ENCODE measurements around the gene P2RX6. TPM values are rescaled to one million over a fixed set of nuclear protein-coding genes. Genes with fewer than 3 reads are reported as not detected.

Gene P2RX6
- total and polyA plus RNA-seq, 9 of the 15 experiments (the other 6 are each of a cell fraction or from before 2014, with no cell fraction given) = 0.01 to 3.9 (median 1.5) TPM; not detected in 1

DNA sequence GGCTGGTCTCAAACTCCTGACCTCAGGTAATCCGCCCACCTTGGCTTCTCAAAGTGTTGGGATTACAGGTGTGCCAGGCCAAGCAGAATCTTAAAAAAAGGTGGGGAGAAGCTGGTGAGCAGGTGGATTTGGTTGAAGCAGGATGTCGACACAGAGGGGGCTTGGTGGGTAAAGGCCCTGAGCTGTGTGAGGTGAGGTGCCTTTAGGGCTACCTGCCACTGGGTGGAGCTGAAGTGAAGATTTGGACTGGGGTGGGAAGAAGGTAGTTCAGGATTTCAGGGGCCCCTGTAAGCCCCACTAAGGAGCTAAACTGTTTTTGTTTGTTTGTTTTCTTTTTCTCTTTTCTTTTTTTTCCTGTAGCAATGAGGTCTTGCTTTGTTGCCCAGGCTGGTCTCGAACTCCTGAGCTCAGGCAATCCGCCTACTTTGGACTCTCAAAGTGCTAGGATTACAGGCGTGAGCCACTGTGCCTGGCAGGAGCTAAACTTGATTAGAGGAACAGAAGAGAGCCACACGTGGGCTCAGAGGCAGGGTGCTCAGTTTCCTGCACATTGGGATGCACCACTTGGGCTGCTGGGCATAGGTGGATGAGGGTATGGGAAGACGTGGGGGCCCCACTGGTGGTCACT is 6.0 kb downstream of the P2RX6 start (continued):
- TF ChIP-seq RERE (CRISPR knock-in tag; IDR thresholded peaks at IDR 0.05; ENCODE audit: borderline replicate concordance) = no peak
- peak; percentile 16; the same call in 1 of the 2 replicates for TF ChIP-seq RREB1 (CRISPR knock-in tag; IDR thresholded peaks at IDR 0.05)
- no peak for TF ChIP-seq CHD2 (IDR thresholded peaks at IDR 0.05; ENCODE audit: low read depth, low read length)
- TF ChIP-seq HBP1 (CRISPR knock-in tag; IDR thresholded peaks at IDR 0.05) = peak; percentile 9
- TF ChIP-seq SMAD4 (CRISPR knock-in tag; conservative IDR thresholded peaks at IDR 0.05) = 0 out of 2 replicates have a peak, but pooled peaks have one; percentile 20
- no peak for TF ChIP-seq ZNF780A (CRISPR knock-in tag; IDR thresholded peaks at IDR 0.05)
- TF ChIP-seq TEAD4 (IDR thresholded peaks at IDR 0.05; ENCODE audit: low read length) = no peak
- TF ChIP-seq TEAD4 (CRISPR knock-in tag; IDR thresholded peaks at IDR 0.05; ENCODE audit: borderline replicate concordance) = no peak
- no peak for TF ChIP-seq ZNF24 (IDR thresholded peaks at IDR 0.05)
- no peak for TF ChIP-seq POLR2A (conservative IDR thresholded peaks at IDR 0.05)
- TF ChIP-seq, protein P1, sequence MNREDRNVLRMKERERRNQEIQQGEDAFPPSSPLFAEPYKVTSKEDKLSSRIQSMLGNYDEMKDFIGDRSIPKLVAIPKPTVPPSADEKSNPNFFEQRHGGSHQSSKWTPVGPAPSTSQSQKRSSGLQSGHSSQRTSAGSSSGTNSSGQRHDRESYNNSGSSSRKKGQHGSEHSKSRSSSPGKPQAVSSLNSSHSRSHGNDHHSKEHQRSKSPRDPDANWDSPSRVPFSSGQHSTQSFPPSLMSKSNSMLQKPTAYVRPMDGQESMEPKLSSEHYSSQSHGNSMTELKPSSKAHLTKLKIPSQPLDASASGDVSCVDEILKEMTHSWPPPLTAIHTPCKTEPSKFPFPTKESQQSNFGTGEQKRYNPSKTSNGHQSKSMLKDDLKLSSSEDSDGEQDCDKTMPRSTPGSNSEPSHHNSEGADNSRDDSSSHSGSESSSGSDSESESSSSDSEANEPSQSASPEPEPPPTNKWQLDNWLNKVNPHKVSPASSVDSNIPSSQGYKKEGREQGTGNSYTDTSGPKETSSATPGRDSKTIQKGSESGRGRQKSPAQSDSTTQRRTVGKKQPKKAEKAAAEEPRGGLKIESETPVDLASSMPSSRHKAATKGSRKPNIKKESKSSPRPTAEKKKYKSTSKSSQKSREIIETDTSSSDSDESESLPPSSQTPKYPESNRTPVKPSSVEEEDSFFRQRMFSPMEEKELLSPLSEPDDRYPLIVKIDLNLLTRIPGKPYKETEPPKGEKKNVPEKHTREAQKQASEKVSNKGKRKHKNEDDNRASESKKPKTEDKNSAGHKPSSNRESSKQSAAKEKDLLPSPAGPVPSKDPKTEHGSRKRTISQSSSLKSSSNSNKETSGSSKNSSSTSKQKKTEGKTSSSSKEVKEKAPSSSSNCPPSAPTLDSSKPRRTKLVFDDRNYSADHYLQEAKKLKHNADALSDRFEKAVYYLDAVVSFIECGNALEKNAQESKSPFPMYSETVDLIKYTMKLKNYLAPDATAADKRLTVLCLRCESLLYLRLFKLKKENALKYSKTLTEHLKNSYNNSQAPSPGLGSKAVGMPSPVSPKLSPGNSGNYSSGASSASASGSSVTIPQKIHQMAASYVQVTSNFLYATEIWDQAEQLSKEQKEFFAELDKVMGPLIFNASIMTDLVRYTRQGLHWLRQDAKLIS (CRISPR knock-in tag; IDR thresholded peaks at IDR 0.05) = no peak

All from K562 (cell line).